ENCODE results near the gene TRAPPC6A. TPM values are rescaled to one million over a fixed set of nuclear protein-coding genes. Genes with fewer than 3 reads are reported as not detected.

Gene TRAPPC6A
- total and polyA plus RNA-seq, 2 of the 13 experiments (the other 11 are each of a cell fraction or from before 2014, with no cell fraction given), result 6.5 to 21.0 TPM

DNA sequence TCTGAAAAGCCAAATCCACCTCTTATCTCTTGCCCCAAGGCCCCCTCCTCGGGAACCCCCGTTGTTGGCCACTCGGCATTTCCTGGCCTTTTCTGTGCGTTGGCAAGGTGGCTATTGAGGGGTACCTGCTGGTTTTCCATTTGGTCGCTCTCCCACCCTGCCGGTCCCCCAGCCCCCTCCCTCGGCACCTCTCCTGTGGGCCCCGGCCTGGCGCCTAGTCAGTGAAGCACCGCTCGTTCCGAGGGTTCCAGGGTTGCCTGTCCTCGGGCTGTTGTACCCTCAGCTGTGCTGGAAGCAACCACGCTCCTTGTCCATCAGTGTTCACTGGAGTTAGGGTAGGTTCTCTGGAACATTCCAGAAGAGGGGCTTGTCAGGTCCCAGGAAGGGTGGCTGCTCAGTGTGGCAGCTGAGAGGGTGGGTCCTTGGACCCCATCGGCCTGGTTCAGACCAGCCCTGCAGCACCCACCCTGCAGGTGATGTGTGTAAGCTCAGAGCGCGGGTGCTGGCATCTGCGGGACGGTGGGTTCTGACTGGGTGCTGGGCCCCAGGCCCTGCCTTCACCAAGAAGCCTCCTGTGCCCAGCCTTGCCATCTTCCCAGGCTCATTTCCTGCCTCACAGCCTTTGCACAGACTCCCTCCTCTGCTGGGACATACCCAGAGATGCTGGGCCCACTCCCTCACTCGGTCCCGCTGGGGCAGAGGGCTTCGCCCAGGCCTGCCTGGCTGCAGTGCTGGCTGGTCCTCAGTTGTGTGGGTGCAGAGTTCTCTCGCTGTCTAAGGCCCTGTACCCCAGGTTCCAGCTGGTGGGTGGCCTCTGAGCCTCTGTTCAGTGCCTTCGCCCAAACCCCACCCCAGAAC is 38.5 kb downstream of the TRAPPC6A start:
- H3K4me2 ChIP-seq (ENCODE audit: low read depth, low read length), result no peak overlapping the region
- no peak overlapping the region for H3K9ac ChIP-seq (ENCODE audit: insufficient read depth, low read depth, low read length)
- ATAC-seq (no peak), FAIRE-seq (no peak), DNase-seq (ENCODE audit: low spot score) (no peak)
- H3K79me2 ChIP-seq (ENCODE audit: insufficient read depth, low read length), result peaks cover 20% of the 10 kb centered on the region
- no peaks in the 10 kb centered on the region for H3K9me3 ChIP-seq (ENCODE audit: low read length)
- no peak overlapping the region for H3K4me3 ChIP-seq (replicated peaks in 1 of 3; ENCODE audit: insufficient read depth in 1 of 3, low read depth in 2 of 3, low read length in 3 of 3)
- peaks cover 9 to 10% of the 10 kb centered on the region in 2 experiments; a peak in 3 of 5 replicates for H3K36me3 ChIP-seq (replicated peaks in 1 of 2; ENCODE audit: control insufficient read depth in 1 of 2, insufficient read depth in 2 of 2, low read length in 2 of 2)
- H3K27me3 ChIP-seq (ENCODE audit: control insufficient read depth in 1 of 2, insufficient read depth in 2 of 2, low read length in 2 of 2), result no peaks in the 10 kb centered on the region
- intact Hi-C loops (cut with micrococcal nuclease; ENCODE audit: unreplicated experiment), result no loop called here
- in situ Hi-C loops (cut with HindIII; ENCODE audit: extremely low pct_ligation_motif_present, low pct_unique_long_range_greater_than_20kb), result no loop called here
- TF ChIP-seq ZBTB20 (CRISPR knock-in tag; IDR thresholded peaks at IDR 0.05; ENCODE audit: borderline replicate concordance, low read depth), result no peak
- TF ChIP-seq, protein P1, sequence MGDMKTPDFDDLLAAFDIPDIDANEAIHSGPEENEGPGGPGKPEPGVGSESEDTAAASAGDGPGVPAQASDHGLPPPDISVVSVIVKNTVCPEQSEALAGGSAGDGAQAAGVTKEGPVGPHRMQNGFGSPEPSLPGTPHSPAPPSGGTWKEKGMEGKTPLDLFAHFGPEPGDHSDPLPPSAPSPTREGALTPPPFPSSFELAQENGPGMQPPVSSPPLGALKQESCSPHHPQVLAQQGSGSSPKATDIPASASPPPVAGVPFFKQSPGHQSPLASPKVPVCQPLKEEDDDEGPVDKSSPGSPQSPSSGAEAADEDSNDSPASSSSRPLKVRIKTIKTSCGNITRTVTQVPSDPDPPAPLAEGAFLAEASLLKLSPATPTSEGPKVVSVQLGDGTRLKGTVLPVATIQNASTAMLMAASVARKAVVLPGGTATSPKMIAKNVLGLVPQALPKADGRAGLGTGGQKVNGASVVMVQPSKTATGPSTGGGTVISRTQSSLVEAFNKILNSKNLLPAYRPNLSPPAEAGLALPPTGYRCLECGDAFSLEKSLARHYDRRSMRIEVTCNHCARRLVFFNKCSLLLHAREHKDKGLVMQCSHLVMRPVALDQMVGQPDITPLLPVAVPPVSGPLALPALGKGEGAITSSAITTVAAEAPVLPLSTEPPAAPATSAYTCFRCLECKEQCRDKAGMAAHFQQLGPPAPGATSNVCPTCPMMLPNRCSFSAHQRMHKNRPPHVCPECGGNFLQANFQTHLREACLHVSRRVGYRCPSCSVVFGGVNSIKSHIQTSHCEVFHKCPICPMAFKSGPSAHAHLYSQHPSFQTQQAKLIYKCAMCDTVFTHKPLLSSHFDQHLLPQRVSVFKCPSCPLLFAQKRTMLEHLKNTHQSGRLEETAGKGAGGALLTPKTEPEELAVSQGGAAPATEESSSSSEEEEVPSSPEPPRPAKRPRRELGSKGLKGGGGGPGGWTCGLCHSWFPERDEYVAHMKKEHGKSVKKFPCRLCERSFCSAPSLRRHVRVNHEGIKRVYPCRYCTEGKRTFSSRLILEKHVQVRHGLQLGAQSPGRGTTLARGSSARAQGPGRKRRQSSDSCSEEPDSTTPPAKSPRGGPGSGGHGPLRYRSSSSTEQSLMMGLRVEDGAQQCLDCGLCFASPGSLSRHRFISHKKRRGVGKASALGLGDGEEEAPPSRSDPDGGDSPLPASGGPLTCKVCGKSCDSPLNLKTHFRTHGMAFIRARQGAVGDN (CRISPR knock-in tag; IDR thresholded peaks at IDR 0.05), result 0 out of 2 replicates have a peak, but pooled peaks have one; percentile 18
- H3K4me1 ChIP-seq (ENCODE audit: insufficient read depth, low read length), result peaks cover 27% of the 10 kb centered on the region
- 96% methylated on average over 15 of the region's 24 CpGs for WGBS (ENCODE audit: low lambda C conversion rate)
- POLR2A ChIA-PET, result no interaction called here
- BruUV-seq (replicated peaks), result no TSS peak
- CTCF ChIA-PET (ENCODE audit: low intra/inter-chr PET ratio, low total read pairs), result no interaction called here
- H2AFZ ChIP-seq (ENCODE audit: low read length), result no peak overlapping the region
- H3K27ac ChIP-seq (ENCODE audit: extremely low read length, insufficient read depth, low read length), result no peak overlapping the region
- H4K20me1 ChIP-seq (ENCODE audit: insufficient read depth, low read length), result no peaks in the 10 kb centered on the region

Measured in HepG2 (cell line).